G401 (cell line): Measurements from ENCODE around the gene NSG1. TPM values are rescaled to one million over a fixed set of nuclear protein-coding genes. Genes with fewer than 3 reads are reported as not detected.

ENCODE experiments used
- DNase-seq: peaks from one replicate; pipeline ENCODE4 v3.0.0-alpha.2; 2015; ENCODE audit warnings: low spot score
- in situ Hi-C: cut with HindIII; loops from 2 replicates; pipeline ENCODE4 v1.10.0; 2016; ENCODE audit warnings: low sequenced_read_pairs, mixed read lengths
- total RNA-seq: library from RNA; depleted of rRNA; stranded (reverse); fragments of >200 nt; shearing (Covaris generic); gene quantifications from 2 replicates; pipeline ENCODE4 v1.2.3, GENCODE V29; 2014

The NSG1 gene
- total RNA-seq, 1 experiment from 2014 or later, result 33.8 TPM

DNA sequence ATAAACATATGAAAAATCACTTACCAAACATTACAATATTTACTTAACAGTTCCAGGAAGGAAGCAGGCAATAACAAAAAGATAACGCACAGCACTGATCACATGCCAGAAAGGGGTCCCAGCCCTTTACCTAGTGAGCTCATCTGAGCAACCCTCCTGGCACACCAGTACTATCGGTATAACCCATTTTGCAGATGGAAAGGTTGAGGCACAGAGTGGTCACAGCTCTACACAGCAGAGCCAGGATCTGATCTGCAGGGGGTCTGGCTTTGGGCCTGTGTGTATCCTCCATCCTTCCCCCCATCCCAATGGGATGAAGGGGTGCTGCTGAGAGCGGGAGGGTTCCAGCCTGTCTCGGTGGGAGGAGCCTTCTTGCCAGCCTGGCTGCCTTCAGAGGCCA, 5.0 kb downstream of the NSG1 start:
- no peak for DNase-seq
- in situ Hi-C loops, result no loop called here

DNA sequence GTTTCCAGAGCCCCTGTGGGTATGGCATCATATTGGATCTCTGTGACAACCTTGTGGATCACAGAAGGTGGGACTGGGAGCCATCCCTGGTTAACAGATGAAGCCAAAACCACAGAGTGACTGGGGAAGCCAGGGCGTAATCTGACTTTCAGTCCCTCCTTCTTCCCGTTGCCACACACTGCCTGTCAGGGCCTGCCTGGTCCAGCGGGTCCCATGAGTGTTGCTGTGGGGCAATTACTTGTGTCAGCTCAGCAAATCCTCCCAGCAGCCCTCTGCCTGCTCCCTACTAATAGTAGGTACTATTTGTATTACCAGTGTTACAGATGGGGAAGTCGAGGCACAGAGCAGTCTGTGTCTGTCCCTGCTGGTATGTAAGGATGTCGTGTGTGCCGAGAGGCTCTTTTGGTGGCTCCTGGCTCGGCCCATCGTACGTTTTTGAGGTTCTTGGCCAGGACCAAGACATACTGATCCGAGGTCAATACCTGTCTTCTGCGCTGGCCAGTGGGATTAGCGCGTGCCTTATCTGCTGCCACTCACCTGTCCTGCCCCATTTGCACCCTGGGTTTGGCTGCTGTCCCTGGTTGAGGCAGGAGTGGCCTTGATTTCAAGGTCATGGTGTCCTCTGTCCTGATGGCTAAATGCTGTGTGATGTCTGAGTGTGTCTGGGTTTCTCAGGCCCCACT, 5.7 kb downstream of the NSG1 start:
- DNase-seq, result no peak
- in situ Hi-C loops, result no loop called here

DNA sequence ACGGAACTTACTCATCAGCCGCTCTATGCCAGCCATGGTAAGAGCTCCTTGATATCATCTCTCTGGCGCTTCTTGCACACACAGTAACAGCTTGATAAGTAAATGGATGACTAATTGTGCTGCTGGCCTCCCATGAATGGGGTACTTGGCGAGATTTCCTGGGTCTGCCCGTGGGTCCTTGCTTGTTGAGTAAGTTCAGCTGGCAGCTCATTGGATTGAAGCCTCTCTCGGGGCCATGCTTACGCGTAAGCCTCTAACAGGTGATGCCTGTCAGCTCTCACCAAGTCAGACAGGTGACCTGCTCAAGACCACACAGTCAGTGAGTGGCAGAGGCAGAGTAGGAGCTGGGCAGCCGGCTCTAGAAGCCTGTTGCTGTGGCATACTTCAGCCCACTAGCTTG, 7.7 kb downstream of the NSG1 start:
- in situ Hi-C loops, result no loop called here
- no peak for DNase-seq

DNA sequence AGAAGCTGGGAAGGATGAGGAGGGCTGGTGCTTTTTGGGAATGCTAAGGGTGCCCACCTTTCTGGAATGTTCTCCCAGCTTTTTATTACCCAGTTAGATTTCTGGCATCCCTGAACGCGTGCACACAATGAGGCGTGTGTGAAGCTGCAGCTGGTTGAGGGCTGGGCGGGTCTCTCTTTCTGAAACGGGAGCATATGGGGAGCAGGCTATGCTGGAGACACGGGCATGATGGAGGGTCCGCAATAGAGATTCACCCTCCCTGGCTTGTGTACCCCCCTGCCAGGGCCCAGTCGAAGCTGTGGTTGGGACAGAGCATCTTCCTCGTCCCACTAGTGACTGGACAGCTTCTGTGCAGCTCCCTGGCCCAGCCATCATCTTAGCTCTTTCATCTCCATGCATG, 8.5 kb downstream of the NSG1 start:
- no peak for DNase-seq
- in situ Hi-C loops, result no loop called here

DNA sequence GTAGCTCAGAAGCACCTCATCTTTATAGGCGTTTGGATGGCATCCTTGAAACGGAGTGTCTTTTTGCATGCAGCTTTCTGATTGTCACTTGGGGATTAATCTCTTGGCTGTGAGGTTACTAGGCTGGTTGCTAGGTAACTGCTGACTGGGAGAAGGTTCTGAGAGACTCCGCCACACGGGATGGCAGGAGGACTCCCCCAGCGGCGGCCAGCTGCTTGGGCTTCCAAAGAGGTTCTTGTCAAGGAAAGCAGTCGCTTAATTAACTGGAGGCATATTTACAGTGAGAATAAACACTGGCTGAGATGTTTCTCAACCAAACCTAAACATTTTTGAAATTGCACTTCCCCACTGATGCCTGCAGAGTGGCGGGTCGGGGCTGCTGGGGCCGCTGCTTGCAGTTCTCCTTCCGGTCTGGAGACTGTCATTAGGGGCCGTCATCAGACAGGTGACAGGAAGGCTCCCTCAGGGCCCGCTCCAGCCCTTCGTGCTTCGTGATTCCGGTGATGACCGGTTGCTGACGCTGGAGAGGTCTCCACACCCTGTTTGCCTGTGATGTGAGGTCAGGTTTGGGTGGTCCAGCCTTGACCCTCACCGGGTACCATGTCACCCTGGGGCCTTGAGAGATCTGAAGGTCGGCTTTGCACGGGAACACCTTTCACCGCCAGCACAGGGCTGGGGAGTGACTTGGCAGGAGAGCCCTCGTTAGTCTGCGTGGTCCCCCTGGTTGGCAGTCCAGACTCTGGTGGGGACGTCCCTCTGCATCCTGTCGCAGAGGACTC, 9.1 kb downstream of the NSG1 start:
- in situ Hi-C loops, result no loop called here
- peak; percentile 52 for DNase-seq

DNA sequence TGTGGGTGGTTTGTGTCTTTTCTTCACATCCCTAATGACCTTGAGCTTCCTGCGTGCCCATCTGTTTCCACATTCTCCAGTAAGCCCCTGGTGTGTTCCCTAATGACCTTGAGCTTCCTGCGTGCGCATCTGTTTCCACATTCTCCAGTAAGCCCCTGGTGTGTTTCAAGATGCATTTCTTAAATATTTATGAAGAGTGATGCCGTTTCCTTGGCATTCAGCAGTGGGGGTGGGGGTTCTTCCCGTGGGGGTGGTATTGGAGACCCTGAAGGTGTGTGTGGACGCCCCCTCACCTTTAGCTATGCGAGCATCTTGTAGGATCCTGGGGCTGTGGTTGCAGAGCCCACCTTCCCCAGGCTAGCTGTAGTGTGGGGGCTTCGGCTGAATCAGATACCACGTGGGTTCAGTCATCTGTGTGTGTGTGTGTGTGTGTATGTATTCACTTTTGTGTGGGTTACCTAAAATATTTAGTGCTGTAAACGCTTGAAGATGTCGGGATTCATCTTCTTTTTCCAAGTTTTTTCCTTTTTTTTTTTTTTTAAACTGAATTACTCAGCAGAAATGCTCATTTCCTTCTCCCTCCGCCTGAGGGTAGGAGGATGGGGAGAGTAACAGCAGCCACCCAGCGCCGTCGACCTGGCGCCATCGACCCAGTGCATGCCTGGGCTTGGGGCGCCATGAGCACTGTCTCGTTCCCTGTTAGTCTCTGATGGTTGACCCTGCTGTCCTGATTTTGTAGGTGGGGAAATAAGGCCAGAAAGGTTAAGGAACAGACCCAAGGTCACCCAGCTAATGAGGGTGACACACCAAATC, 9.9 kb downstream of the NSG1 start:
- in situ Hi-C loops, result no loop called here

DNA sequence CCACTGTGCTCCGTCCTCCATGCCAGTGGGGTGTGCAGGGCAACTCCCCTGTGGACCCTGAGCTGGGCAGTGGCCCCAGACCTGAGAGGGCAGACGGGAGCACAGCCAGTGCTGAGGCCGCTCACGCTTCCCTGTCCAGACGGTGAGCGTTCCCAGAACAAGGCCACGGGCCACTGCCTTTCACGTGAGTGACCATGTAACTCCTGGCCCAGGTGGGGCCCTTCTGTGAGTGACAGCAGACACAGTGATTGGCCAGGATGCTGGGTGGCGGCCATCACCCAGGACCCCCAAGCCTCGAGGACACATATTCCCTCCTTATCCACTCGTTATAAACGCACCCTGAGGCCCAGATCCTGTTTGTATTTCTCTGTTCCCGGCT, 10.5 kb downstream of the NSG1 start:
- no peak for DNase-seq
- in situ Hi-C loops, result no loop called here

More for the DNA sequence above, 9.9 kb downstream of the NSG1 start:
- no peak for DNase-seq

DNA sequence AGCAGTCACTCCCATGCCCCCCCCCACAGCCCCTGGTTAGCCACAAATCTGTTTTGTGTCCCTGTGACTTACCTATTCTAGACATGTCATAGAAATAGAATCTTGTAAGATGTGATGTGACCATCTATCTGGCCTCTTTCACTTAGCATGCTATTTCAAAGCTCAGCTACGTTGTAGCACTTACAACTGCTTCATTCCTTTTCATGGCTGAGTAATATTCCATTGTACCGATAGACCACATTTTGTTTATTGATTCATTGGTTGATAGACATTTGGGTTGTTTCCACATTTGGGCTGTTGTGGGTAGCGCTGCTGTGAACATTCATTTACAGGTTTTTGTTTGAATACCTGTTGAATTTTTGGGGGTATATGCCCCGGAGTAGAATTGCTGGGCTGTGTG, 11.5 kb downstream of the NSG1 start:
- DNase-seq, result no peak
- in situ Hi-C loops, result no loop called here

DNA sequence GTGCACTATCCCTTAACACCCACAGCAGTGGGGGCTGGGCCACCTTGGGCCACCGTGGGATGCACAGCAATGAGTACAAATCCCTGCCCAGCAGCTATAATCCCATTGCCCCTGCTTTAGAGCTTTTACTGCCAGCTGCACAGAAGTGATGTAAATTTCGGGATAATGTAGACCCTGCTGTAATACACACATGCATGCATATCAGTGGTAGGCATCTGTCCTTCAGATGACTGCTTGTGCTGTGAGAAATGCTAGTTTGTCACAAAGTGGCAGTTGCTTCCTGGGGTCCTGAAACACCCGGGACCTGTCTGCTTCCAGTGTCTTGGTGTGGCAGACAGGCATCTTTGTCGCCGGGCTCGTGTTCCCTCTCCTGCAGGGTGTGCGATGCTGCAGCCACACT, 14.1 kb downstream of the NSG1 start:
- DNase-seq, result no peak
- in situ Hi-C loops, result no loop called here

DNA sequence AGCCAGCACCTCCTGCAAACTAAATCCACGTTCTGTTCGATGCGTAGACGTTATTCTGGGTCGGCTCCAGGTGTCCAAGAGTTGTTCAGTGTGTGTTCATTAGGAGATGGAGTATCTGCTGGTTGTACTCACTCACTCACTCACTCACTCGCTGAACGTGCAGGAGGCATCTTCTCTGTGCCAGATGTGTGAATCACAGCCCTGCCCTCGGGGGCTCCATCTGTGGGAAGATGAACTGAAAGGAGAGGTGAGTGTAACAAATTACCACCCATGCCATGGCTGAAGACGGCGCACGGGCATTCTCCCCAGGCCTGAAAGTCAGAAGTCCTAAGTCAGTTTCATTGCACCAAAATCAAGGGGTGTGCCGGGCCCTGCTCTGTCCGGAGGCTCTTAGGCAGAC, 16.1 kb downstream of the NSG1 start:
- in situ Hi-C loops, result no loop called here
- no peak for DNase-seq

DNA sequence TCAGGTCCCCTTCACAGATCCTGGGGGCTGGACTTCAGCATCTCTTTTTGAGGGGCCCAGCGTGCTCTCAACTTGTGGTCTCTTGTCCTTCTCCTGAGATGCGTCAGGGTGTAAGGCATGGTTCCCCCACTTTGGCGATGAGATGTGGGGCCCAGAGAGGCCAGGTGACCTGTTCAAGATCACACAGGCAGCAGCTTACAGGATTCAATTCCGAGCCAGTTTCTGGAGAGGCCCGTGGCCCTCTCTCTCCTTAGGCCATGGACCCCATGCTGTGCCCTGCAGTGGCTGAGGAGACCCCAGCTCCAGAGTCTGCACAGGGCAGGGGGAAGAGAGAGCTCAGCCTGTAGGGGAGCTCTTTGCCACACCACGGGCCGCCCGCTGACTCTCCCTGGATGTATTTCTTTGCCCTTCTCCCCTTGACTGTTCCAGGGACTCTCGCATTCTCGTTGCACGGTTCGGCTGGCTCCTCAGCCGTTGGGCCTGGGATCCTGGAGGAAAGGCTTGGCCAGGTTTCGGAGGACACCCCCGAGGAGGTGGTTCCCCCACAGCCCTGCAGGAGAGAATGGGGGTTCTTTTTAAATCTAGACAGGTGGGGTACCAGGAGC, 18.6 kb downstream of the NSG1 start:
- in situ Hi-C loops, result no loop called here
- no peak for DNase-seq

DNA sequence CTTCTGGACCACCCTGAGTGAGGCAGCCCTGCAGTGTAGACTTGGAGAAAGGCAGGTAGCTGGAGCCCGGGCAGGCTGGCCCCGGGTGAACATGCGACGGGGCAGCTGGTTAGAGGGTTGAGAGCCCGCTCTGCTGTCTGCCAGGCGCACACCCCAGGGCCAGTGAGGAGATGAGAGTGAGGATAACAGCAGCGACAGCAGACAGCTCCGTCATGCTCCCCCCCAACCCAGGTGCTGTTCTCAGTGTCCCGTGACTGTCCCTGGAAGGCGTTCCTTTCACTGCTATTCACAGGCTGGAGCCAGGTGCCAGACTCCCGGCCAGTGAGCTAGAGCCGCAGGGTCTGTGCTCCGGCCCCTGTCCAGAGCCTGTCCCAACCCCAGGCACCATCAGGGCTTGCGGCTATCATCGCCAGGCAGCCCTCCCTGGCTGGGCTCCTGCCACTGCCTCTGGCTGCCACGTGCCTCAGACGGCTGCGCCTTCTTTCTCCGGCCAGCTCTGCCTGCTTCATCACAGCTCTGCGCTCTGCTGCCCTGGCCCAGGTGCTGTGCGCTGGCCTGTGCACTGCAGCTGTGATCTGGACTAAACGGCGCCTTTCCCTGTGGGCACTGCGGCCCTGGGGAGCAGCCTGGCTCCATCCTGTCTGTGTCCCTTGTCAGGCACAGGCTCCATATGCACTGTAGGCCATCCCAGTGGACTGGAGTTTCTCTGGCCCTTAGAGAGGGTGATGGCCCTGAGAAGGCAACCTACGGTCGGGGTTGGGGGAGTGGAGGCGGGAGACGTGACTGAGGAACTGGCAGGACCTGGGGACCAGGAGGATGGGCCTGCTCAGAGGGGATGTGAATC, 19.8 kb downstream of the NSG1 start:
- in situ Hi-C loops, result no loop called here
- peak; percentile 18 for DNase-seq

DNA sequence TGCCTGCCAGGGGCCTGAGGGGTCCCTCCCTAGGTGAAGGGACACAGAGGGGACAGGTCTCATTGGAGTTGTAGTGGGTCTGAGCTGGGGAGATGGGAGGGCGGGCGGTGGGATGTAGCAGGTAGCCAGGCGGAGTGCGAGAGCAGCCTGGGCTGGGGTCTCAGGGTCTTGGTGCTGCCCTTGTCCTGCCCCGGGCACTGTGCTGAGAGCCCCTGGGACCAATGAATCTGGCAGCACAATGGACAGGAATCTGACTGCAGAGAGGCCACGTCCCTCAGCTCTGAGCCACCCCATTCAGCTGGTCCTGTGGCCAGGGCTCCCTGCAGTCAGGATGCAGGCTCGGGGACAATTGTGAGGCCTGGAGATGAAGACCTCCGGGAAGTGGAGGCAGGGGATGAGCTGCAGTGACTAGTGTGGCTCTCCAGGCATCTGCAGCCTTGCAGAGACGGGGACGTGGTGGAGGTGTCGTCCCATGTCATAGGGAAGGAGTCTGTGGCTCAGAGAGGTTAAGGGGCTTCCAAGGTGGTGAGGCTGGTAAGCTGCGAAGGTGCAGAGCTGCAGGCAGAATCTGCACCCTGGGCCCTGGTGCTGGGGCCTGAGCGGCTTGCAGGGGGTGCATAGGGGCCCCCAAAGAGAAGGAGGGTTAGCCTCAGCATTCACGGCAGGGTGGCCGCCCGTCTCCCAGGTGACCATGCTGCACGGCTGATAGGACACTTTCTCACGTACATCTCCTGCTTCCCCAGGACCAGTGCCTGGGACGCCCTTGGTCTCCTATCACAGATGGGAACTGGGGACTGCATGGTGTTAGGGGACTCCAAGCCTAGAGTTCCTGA, 20.6 kb downstream of the NSG1 start:
- no peak for DNase-seq
- in situ Hi-C loops, result no loop called here

DNA sequence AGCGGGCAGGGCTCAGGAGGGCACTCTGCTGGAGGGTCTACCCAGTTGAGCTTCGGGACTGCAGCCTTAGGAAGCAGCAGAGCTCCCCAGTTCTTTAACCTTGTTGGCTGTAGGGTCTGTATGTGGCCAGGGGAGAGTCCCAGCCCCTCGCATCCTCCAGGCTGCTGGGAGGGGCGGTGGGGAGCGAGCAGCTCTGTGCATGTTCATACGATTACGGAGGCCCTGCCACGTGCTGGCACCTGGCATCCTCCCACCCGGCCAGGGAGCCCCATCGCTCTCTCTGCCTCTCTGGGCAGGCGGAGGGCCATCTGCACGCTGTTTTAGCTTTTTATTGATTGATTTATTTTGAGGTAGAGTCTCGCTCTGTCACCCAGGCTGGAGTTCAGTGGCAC, 21.2 kb downstream of the NSG1 start:
- in situ Hi-C loops, result no loop called here

DNA sequence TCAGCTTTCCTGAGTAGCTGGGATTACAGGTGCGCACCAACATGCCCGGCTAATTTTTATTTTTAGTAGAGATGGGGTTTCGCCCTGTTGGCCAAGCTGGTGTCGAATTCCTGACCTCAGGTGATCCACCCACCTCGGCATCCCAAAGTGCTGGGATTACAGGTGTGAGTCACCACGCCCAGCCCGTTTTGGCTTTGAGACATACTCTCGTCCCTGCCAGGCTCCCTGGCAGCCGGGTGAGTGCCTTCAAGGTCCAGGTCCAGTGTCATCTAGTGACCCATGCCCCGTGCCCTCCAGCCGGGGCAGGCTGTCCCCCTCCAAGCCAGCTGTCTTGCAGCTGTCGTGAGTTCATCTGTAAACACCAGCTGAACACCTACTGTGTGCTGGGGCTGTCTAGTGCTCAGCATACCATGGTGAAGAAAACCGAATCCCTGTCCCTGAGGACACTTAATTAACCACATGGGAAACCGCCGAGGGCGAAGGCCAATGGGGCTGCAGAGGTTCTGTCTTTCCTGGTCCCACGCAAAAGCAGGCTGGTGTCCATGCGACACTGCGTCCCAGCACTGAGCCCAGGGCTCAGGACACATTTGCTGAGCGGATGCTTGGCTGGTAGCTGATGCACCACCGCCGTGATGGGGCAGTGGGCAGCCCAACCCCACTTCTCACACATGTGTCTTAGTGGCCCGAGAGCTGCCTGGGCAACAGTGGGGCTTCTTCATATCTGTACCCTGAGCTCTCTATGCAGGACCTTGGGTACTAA, 21.9 kb downstream of the NSG1 start:
- in situ Hi-C loops, result no loop called here
- DNase-seq, result no peak

More for the DNA sequence above, 21.2 kb downstream of the NSG1 start:
- no peak for DNase-seq

DNA sequence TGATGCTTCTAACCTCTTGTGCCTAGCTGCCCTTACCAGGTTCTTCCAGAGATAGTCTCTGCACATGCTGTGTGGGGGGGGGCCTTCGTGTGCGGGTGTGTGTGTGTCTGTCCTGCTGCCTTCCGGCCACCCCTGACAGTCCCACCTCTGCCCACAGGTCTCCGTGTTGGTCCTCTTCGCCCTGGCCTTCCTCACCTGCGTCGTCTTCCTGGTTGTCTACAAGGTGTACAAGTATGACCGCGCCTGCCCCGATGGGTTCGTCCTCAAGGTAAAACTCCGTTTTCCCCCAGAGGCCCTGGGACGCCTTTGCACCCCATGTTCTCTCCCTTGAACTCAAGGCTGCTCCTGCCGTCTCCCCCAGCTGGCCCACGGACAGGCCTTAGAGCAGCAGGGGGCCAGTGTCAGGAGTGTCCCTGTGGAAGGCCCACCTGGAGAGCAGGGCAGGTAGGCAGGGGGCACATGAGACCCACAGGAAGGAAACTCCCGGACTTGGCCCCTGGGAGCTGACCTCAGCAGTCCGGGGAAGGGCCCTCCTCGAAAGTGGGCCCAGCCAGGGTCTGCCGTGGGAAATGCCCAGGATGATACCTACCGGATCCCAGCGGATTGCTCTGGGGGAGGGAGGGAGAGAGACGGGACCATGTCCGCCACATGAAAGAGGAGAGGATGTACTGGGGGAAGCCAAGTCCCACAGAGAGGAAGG, 22.7 kb downstream of the NSG1 start:
- no peak for DNase-seq
- in situ Hi-C loops, result no loop called here

DNA sequence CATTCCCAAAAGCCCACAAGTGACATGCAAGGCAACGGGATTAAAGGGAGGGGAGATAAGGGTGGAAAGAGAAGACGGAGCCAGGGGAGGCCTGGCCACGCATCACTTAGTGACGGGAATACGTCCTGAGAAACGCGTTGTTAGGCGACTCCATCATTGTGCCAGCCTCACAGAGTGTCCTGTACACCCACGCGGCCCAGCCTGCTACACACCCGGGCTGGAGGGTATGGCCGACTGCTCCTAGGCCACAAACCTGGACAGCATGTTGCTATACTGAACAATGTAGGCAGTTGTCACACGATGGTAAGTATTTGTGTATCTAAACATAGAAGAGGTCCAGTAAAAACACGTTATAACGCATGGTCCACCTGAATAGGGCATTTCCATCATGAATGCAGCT, 23.4 kb downstream of the NSG1 start:
- DNase-seq, result no peak
- in situ Hi-C loops, result no loop called here
